Kidney epithelial cell (primary cell): ENCODE results near the gene EGLN3. TPM values are rescaled to one million over a fixed set of nuclear protein-coding genes. Genes with fewer than 3 reads are reported as not detected.

Experiments used
- DNase-seq: peaks from one replicate; pipeline ENCODE4 v3.0.0-alpha.2; 2010; ENCODE audit warnings: low read depth
- H3K27me3 ChIP-seq: 2 replicates; pipeline ENCODE4 v1.6.0; 2011; ENCODE audit warnings: low read length; ENCODE audit not compliant: control insufficient read depth, insufficient read depth
- H3K36me3 ChIP-seq: 2 replicates; pipeline ENCODE4 v1.5.1; 2011; ENCODE audit warnings: low read length; ENCODE audit not compliant: control insufficient read depth, insufficient read depth
- H3K4me3 ChIP-seq: 2 replicates; pipeline ENCODE4 v1.5.1; 2011; ENCODE audit warnings: low read depth, mild to moderate bottlenecking, control low read depth, low read length
- CTCF ChIP-seq: IDR thresholded peaks from 2 replicates; pipeline ENCODE4 v1.5.1; 2011; ENCODE audit warnings: mild to moderate bottlenecking, moderate library complexity, low read length, control low read depth, inconsistent platforms; ENCODE audit not compliant: insufficient read depth, poor library complexity, severe bottlenecking
- total RNA-seq: library from RNA; depleted of rRNA; stranded (reverse); fragments of >200 nt; gene quantifications from 2 replicates; pipeline ENCODE4 v1.2.3, GENCODE V29; 2015

EGLN3 gene
- total RNA-seq, 1 donor from 2014 or later = 1.6 TPM

- H3K27me3 ChIP-seq = no peaks in the 10 kb centered on the region
- no peak overlapping the region for H3K4me3 ChIP-seq
- no peaks in the 10 kb centered on the region for H3K36me3 ChIP-seq
- DNase-seq = no peak
- no peak for TF ChIP-seq CTCF
Observed at GRCh38 chr14:33916663-33917565, 34.0 kb downstream of the EGLN3 start.

- DNase-seq = no peak
Observed at GRCh38 chr14:33915682-33916081, 35.2 kb downstream of the EGLN3 start.

GRCh38 chr14:33914676-33915516 lies 36.0 kb downstream of the EGLN3 start:
- no peak overlapping the region for H3K4me3 ChIP-seq
- no peak for TF ChIP-seq CTCF
- DNase-seq = peak; percentile 57
- no peaks in the 10 kb centered on the region for H3K27me3 ChIP-seq
- no peaks in the 10 kb centered on the region for H3K36me3 ChIP-seq

More at GRCh38 chr14:33915682-33916081, 35.2 kb downstream of the EGLN3 start:
- H3K36me3 ChIP-seq = no peaks in the 10 kb centered on the region
- TF ChIP-seq CTCF = no peak
- H3K27me3 ChIP-seq = no peaks in the 10 kb centered on the region
- H3K4me3 ChIP-seq = no peak overlapping the region

- Histone ChIP-seq H3K4me3 (no peak overlapping the region), H3K27me3 (no peaks in the 10 kb centered on the region), H3K36me3 (no peaks in the 10 kb centered on the region)
- no peak for TF ChIP-seq CTCF
- DNase-seq = no peak
Observed at GRCh38 chr14:33911046-33911445, 39.8 kb downstream of the EGLN3 start.

- no peaks in the 10 kb centered on the region for H3K27me3 ChIP-seq
- no peak for TF ChIP-seq CTCF
- no peak for DNase-seq
- H3K36me3 ChIP-seq = no peaks in the 10 kb centered on the region
- no peak overlapping the region for H3K4me3 ChIP-seq
Observed at GRCh38 chr14:33910435-33910834, 40.4 kb downstream of the EGLN3 start.
